HFFc6 (cell line): ENCODE measurements around the gene CDH5. TPM values are rescaled to one million over a fixed set of nuclear protein-coding genes. Genes with fewer than 3 reads are reported as not detected.

ENCODE experiments used
- DNase-seq: peaks from one replicate; pipeline ENCODE4 v3.0.0-alpha.2; 2018
- H3K27ac Mint-ChIP-seq: 2 replicates; pipeline ENCODE4 v1.8.0; 2020; ENCODE audit warnings: mild to moderate bottlenecking, mixed read lengths
- H3K27me3 Mint-ChIP-seq: 2 replicates; pipeline ENCODE4 v1.8.0; 2021; ENCODE audit warnings: mild to moderate bottlenecking, moderate library complexity, mixed read lengths; ENCODE audit not compliant: insufficient read depth
- H3K36me3 Mint-ChIP-seq: 2 replicates; pipeline ENCODE4 v1.8.0; 2021; ENCODE audit warnings: low read depth, mixed read lengths
- H3K4me1 Mint-ChIP-seq: 2 replicates; pipeline ENCODE4 v1.8.0; 2020; ENCODE audit warnings: low read depth, mixed read lengths
- H3K4me3 Mint-ChIP-seq: 2 replicates; pipeline ENCODE4 v1.8.0; 2020; ENCODE audit warnings: mild to moderate bottlenecking, moderate library complexity, mixed read lengths
- H3K9me3 Mint-ChIP-seq: 2 replicates; pipeline ENCODE4 v1.8.0; 2020; ENCODE audit warnings: mild to moderate bottlenecking, mixed read lengths
- CTCF ChIP-seq: fragments of 200-600 bp; sonication (generic); IDR thresholded peaks from 2 replicates; pipeline ENCODE4 v1.5.0; 2021; ENCODE audit warnings: antibody characterized with exemption, mild to moderate bottlenecking
- total RNA-seq, 6 experiments: library from RNA; stranded (reverse); fragmentation: NEBNext Ultra II Directional; extraction: Animal tissue kit (Norgen Biotek cat#: 25700); gene quantifications; 2 replicates in 1 of 6; 3 replicates in 5 of 6; pipeline ENCODE4 v1.2.3, GENCODE V29; 2021

CDH5 gene
- total RNA-seq, 6 experiments from 2014 or later = not detected

GRCh38 chr16:66405057-66405783 lies 38.7 kb downstream of the CDH5 start:
- no peak for TF ChIP-seq CTCF
- Mint-ChIP-seq H3K36me3 (no peaks in the 10 kb centered on the region), H3K27me3 (peaks cover 13% of the 10 kb centered on the region), H3K9me3 (peaks cover 6% of the 10 kb centered on the region; the same call in 1 of the 2 replicates), H3K27ac (no peak overlapping the region), H3K4me3 (no peak overlapping the region), H3K4me1 (peaks cover 30% of the 10 kb centered on the region)
- DNase-seq = no peak

GRCh38 chr16:66406534-66407221 lies 40.2 kb downstream of the CDH5 start:
- peaks cover 8% of the 10 kb centered on the region for H3K36me3 Mint-ChIP-seq

GRCh38 chr16:66408163-66409048 lies 41.9 kb downstream of the CDH5 start:
- peak overlapping the region; percentile 86 for H3K4me3 Mint-ChIP-seq
- H3K27ac Mint-ChIP-seq = peak overlapping the region; percentile 98

More at GRCh38 chr16:66406534-66407221, 40.2 kb downstream of the CDH5 start:
- Mint-ChIP-seq H3K27ac (peak overlapping the region; percentile 62), H3K27me3 (peaks cover 12% of the 10 kb centered on the region), H3K4me3 (peak overlapping the region; percentile 86), H3K4me1 (peaks cover 30% of the 10 kb centered on the region), H3K9me3 (peaks cover 6% of the 10 kb centered on the region)
- peak; percentile 99 for TF ChIP-seq CTCF
- DNase-seq = peak; percentile 62

GRCh38 chr16:66409156-66409555 lies 42.7 kb downstream of the CDH5 start:
- peaks cover 4% of the 10 kb centered on the region for H3K27me3 Mint-ChIP-seq
- peak overlapping the region; percentile 86 for H3K4me3 Mint-ChIP-seq
- H3K36me3 Mint-ChIP-seq = peaks cover 12% of the 10 kb centered on the region
- TF ChIP-seq CTCF = no peak
- H3K9me3 Mint-ChIP-seq = peaks cover 11% of the 10 kb centered on the region
- H3K4me1 Mint-ChIP-seq = peaks cover 30% of the 10 kb centered on the region
- peak; percentile 40 for DNase-seq
- peak overlapping the region; percentile 98 for H3K27ac Mint-ChIP-seq

More at GRCh38 chr16:66408163-66409048, 41.9 kb downstream of the CDH5 start:
- H3K9me3 Mint-ChIP-seq = peaks cover 11% of the 10 kb centered on the region
- DNase-seq = peak; percentile 75
- no peak for TF ChIP-seq CTCF
- H3K36me3 Mint-ChIP-seq = peaks cover 12% of the 10 kb centered on the region
- H3K27me3 Mint-ChIP-seq = peaks cover 7% of the 10 kb centered on the region
- peaks cover 30% of the 10 kb centered on the region for H3K4me1 Mint-ChIP-seq

- Mint-ChIP-seq H3K9me3 (peaks cover 5% of the 10 kb centered on the region), H3K4me3 (no peak overlapping the region), H3K27ac (no peak overlapping the region), H3K4me1 (peaks cover 56% of the 10 kb centered on the region), H3K27me3 (peaks cover 2% of the 10 kb centered on the region; the same call in 1 of the 2 replicates), H3K36me3 (peaks cover 14% of the 10 kb centered on the region)
- TF ChIP-seq CTCF = no peak
- no peak for DNase-seq
These were observed 45.7 kb downstream of the CDH5 start for GRCh38 chr16:66412182-66412581.
